Activated naive CD4-positive, alpha-beta T cell treated with anti-CD3 and anti-CD28 coated beads, Interleukin-2, amount 10 ng/mL, durations not matched to agents 7 days and 5 days (primary cell): ENCODE data around the gene RDM1.
"Not testable (repeated sequence)": the region's sequence is repeated elsewhere in the genome, so short reads cannot be mapped to it uniquely, and the experiment has no call there.

Experiments
- CTCF ChIA-PET: fragments of 350-600 bp; sonication (Branson Sonifier 250); formaldehyde crosslinking; loops from one replicate; lab custom pipeline; 2021; ENCODE audit warnings: antibody characterized with exemption; lab: Charles Lee
- DNase-seq: peaks from one replicate; pipeline ENCODE4 v3.0.0-alpha.2; 2020
- H3K27ac Mint-ChIP-seq: one replicate; pipeline ENCODE4 v1.8.0; 2021; ENCODE audit warnings: mild to moderate bottlenecking, moderate library complexity, mixed read lengths
- H3K27me3 Mint-ChIP-seq: one replicate; pipeline ENCODE4 v1.8.0; 2021; ENCODE audit warnings: mild to moderate bottlenecking, mixed read lengths
- H3K36me3 Mint-ChIP-seq: one replicate; pipeline ENCODE4 v1.8.0; 2021; ENCODE audit warnings: mixed read lengths
- H3K4me1 Mint-ChIP-seq: one replicate; pipeline ENCODE4 v1.8.0; 2021; ENCODE audit warnings: mixed read lengths
- H3K4me3 Mint-ChIP-seq: one replicate; pipeline ENCODE4 v1.8.0; 2021; ENCODE audit warnings: mild to moderate bottlenecking, moderate library complexity, mixed read lengths
- H3K9me3 Mint-ChIP-seq: one replicate; pipeline ENCODE4 v1.8.0; 2021; ENCODE audit warnings: mixed read lengths

RDM1 gene

DNA sequence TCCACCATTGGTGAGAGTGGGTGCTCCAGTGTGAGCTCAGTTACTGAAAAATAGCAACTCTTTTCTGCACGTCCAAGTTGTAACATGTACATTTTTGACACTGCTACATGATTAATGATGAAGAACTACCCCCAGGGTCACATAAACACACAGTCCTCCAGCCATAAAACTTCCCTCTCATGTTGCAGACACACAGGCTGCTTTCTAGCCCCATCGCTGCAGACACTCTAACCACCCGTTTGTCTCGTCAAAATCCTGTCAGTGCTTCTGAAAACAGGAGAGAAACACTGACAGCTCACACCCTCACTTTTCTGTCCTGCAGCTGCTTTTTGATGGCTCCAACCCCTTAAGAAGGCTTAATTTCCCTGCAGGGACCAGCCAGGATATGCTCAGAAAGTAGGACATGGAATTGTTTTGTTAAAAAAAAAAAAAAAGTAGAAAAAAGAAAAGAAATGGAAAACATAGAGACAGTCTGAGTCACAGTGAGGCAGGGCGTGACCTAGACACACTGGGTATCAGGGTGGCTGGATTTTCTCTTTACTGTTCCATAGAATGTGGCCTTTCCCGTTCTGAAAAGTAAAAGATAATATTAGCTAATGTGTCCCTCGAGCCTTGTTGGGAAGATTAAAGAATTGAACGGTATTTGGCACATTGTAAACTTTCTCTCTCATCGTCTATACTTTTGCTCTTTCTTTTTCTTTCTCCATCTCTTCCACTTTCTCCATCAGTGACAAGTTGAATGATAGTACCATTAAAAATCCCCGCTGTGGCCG is 29.7 kb downstream of the RDM1 start:
- DNase-seq, result no peak
- CTCF ChIA-PET, result interaction anchor here (1.2 kb wide), 1 partner anchor 53 kb away, joined by 3 read pairs; no protein-coding TSS in a partner anchor
- Mint-ChIP-seq H3K4me1 (peaks cover 38% of the 10 kb centered on the region), H3K4me3 (no peak overlapping the region), H3K27me3 (peaks cover 4% of the 10 kb centered on the region), H3K36me3 (no peaks in the 10 kb centered on the region), H3K9me3 (no peaks in the 10 kb centered on the region), H3K27ac (peak overlapping the region; percentile 43)

DNA sequence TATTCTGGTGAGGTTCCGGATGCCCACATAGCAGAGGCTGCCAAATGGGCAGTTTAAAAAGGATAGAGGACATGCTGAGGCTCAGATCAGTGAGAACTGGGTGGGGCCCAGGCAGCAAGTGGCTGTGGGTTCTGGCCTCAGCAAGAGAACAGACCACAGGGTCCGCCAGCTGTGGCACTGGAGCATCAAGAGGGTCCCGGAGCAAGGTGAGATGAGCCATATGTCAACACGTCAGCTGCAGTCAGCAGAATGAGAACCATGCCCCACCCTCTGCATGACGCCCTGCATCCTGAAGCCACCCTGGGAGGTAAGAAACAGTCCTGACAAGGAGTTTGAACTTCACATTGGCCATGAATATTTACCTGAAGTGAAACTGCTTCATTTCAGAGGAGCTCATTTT is 30.3 kb downstream of the RDM1 start:
- H3K36me3 Mint-ChIP-seq, result no peaks in the 10 kb centered on the region
- H3K4me3 Mint-ChIP-seq, result no peak overlapping the region
- H3K4me1 Mint-ChIP-seq, result peaks cover 43% of the 10 kb centered on the region
- no peak for DNase-seq
- H3K27me3 Mint-ChIP-seq, result peaks cover 4% of the 10 kb centered on the region
- H3K27ac Mint-ChIP-seq, result peak overlapping the region; percentile 43
- H3K9me3 Mint-ChIP-seq, result no peaks in the 10 kb centered on the region
- CTCF ChIA-PET, result no interaction called here

DNA sequence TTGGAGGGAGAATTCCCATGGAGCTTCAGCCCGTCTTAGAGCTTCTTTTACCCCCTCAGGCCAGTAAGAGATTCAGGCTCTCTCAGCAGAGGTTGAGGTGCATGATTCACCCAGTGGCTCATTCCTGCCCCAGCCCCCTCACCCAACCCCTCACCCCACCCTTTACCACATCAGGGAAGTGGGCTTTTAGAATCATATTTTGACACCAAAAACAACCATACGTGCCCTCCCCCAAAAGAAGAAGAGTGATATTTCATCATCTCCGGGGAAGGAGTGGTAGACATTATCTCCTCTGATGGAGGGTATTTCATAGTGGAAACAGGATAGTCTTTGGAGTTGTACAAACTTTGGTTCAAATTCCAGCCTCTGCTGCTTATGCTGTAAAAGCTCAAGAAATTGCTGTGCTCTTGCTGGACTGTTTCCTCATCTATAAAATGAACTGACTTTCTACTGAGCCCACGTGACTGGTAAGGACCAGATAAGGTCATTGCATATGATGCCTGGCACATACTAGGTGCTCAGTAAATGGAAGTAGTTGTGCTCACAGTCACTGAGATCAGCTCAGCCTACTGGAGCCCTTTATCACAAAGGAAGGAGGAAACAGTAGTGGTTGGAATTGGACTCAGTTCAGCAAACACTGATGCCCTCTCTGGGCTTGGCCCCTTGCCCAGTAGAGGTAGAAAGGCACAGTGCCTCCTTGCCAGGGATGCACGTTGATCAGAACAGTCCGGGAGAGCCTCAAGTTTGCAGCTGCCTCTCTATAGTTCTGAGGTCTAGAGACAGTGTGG is 32.1 kb downstream of the RDM1 start:
- no peaks in the 10 kb centered on the region for H3K36me3 Mint-ChIP-seq
- peak overlapping the region; percentile 11 for H3K4me3 Mint-ChIP-seq
- peaks cover 46% of the 10 kb centered on the region for H3K4me1 Mint-ChIP-seq
- H3K9me3 Mint-ChIP-seq, result no peaks in the 10 kb centered on the region
- CTCF ChIA-PET, result interaction anchor here (1.3 to 1.7 kb wide), 3 partner anchors 8 to 26 kb away, joined by 3 to 4 read pairs (median 3); no protein-coding TSS in a partner anchor
- peak overlapping the region; percentile 64 for H3K27ac Mint-ChIP-seq
- H3K27me3 Mint-ChIP-seq, result peaks cover 4% of the 10 kb centered on the region
- DNase-seq, result peak; percentile 39

GRCh38 chr17:35897772-35898171 is 32.8 kb downstream of the RDM1 start:
- not testable (repeated sequence) for H3K36me3 Mint-ChIP-seq, DNase-seq, H3K9me3 Mint-ChIP-seq, H3K4me3 Mint-ChIP-seq, H3K27me3 Mint-ChIP-seq
- Mint-ChIP-seq H3K4me1 (peaks cover 51% of the 10 kb centered on the region), H3K27ac (peak overlapping the region; percentile 64)
- CTCF ChIA-PET, result interaction anchor here (1.3 kb wide), 1 partner anchor 25 kb away, joined by 3 read pairs; no protein-coding TSS in a partner anchor

GRCh38 chr17:35895636-35896587 is 34.7 kb downstream of the RDM1 start:
- Mint-ChIP-seq H3K9me3 (no peaks in the 10 kb centered on the region), H3K4me1 (peaks cover 67% of the 10 kb centered on the region), H3K36me3 (no peaks in the 10 kb centered on the region), H3K27me3 (peaks cover 3% of the 10 kb centered on the region), H3K4me3 (no peak overlapping the region), H3K27ac (peak overlapping the region; percentile 78)
- peak; percentile 23 for DNase-seq
- CTCF ChIA-PET, result interaction anchor here (2.1 kb wide), 1 partner anchor 25 kb away, joined by 5 read pairs; no protein-coding TSS in a partner anchor

GRCh38 chr17:35894206-35894605 is 36.4 kb downstream of the RDM1 start:
- CTCF ChIA-PET, result no interaction called here
- Mint-ChIP-seq H3K4me3 (no peak overlapping the region), H3K27me3 (no peaks in the 10 kb centered on the region), H3K36me3 (no peaks in the 10 kb centered on the region), H3K9me3 (no peaks in the 10 kb centered on the region), H3K27ac (no peak overlapping the region), H3K4me1 (peaks cover 68% of the 10 kb centered on the region)
- DNase-seq, result no peak

DNA sequence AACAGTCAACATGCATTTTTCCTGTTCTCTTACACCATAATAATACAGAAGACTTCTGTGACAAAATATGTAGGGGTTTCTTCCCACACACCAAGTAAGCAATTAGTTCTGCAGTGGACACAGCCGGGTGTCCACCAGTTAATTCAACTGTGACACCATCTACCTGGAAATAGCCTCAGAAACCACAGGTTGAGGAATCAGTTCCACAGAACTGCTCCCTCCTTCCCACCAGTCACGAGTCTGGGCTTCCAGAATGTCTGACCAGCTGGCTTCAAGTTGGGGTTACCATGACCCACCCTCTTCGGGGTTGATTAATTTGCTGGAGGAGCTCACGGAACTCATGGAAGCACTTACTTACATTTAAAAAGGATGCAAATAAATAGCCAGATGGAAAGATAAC is 36.8 kb downstream of the RDM1 start:
- Mint-ChIP-seq H3K4me1 (peaks cover 67% of the 10 kb centered on the region), H3K27ac (no peak overlapping the region), H3K9me3 (no peaks in the 10 kb centered on the region), H3K4me3 (no peak overlapping the region), H3K27me3 (no peaks in the 10 kb centered on the region), H3K36me3 (no peaks in the 10 kb centered on the region)
- DNase-seq, result no peak
- CTCF ChIA-PET, result interaction anchor here (1.0 kb wide), 1 partner anchor 45 kb away, joined by 3 read pairs; no protein-coding TSS in a partner anchor

DNA sequence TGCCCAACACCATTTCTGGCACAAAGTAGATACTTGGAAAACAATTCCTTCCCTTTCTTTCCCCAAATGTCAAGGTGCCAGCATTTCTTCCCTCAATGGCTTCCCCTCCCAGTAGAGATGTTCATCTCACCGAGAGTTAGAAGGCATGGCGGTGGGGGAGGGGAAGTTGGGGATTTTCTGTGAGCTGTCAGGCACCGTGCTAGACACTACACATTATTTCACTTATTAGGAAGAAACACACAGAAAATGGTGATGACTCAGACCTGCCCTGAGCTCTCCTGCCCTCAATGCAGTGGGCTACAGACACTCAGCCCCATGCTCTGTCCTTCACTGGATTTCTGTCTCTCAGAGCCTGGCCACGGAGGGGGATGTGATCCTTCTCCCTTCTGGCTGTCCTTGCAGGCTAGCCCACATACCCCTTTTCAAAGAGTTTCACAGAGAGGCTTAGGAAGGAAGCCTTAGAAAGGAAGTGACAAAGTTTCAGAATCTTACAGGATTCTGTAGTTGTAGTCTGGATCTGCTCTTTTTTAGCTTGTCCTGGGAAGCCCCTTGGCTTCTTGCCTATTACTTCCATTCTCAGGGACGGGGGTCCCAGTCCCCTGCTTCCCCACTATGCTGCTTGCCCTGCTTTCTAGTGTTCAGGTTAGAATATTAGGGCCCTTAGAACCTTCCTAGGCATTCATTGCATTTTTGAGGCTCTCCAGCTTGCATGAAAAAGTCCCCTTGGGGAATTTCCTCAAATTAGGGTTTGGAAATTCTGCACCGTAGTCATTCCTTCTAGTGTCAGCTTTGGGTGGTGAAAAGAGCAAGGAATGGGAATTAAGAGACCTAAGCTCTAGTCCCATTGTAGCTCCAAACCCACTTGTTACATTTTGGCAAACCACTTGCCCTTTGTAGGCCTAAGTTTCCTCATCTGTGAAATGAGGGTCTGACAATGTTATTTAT is 38.2 kb downstream of the RDM1 start:
- DNase-seq, result peak; percentile 25
- no peaks in the 10 kb centered on the region for H3K27me3 Mint-ChIP-seq
- H3K4me1 Mint-ChIP-seq, result peaks cover 58% of the 10 kb centered on the region
- no peaks in the 10 kb centered on the region for H3K9me3 Mint-ChIP-seq
- no peaks in the 10 kb centered on the region for H3K36me3 Mint-ChIP-seq
- CTCF ChIA-PET, result no interaction called here
- no peak overlapping the region for H3K4me3 Mint-ChIP-seq
- H3K27ac Mint-ChIP-seq, result peak overlapping the region; percentile 71

- no peak for DNase-seq
Measured at GRCh38 chr17:35891269-35891668, 39.3 kb downstream of the RDM1 start.

GRCh38 chr17:35890774-35891155 is 39.8 kb downstream of the RDM1 start:
- H3K27ac Mint-ChIP-seq, result peak overlapping the region; percentile 82
- no peaks in the 10 kb centered on the region for H3K36me3 Mint-ChIP-seq
- H3K4me3 Mint-ChIP-seq, result no peak overlapping the region
- peaks cover 49% of the 10 kb centered on the region for H3K4me1 Mint-ChIP-seq
- DNase-seq, result peak; percentile 61
- no peaks in the 10 kb centered on the region for H3K27me3 Mint-ChIP-seq
- CTCF ChIA-PET, result interaction anchor here (1.6 kb wide), 1 partner anchor 8 kb away, joined by 4 read pairs; no protein-coding TSS in a partner anchor
- H3K9me3 Mint-ChIP-seq, result no peaks in the 10 kb centered on the region

More at GRCh38 chr17:35891269-35891668, 39.3 kb downstream of the RDM1 start:
- Mint-ChIP-seq H3K27me3 (no peaks in the 10 kb centered on the region), H3K27ac (peak overlapping the region; percentile 82), H3K4me3 (no peak overlapping the region), H3K36me3 (no peaks in the 10 kb centered on the region), H3K9me3 (no peaks in the 10 kb centered on the region), H3K4me1 (peaks cover 55% of the 10 kb centered on the region)
- CTCF ChIA-PET, result no interaction called here

- CTCF ChIA-PET, result interaction anchor here (1.6 kb wide), 1 partner anchor 9 kb away, joined by 4 read pairs; no protein-coding TSS in a partner anchor
- Mint-ChIP-seq H3K9me3 (no peaks in the 10 kb centered on the region), H3K4me3 (no peak overlapping the region), H3K27me3 (no peaks in the 10 kb centered on the region), H3K27ac (peak overlapping the region; percentile 82), H3K36me3 (no peaks in the 10 kb centered on the region), H3K4me1 (peaks cover 44% of the 10 kb centered on the region)
- DNase-seq, result no peak
Measured at GRCh38 chr17:35889818-35890773, 40.5 kb downstream of the RDM1 start.

DNA sequence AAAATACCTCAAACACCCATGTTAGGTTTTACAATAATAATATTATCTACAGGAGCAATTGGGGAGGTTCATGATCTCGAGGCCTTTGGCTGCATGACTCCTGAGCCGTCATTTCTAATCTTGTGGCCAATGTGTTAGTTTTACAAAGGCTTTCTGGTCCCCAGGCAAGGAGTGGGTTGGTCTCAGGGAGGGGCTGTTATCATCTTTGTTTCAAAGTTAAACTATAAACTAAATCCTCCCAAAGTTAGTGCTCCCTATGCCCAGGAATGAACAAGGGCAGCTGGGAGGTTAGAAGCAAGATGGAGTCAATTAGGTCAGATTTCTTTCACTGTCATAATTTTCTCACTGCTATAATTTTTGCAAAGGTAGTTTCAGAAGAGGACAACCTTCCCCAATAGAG is 41.3 kb downstream of the RDM1 start:
- no peak overlapping the region for H3K27ac Mint-ChIP-seq
- H3K9me3 Mint-ChIP-seq, result no peaks in the 10 kb centered on the region
- H3K27me3 Mint-ChIP-seq, result no peaks in the 10 kb centered on the region
- CTCF ChIA-PET, result interaction anchor here (1.6 kb wide), 1 partner anchor 10 kb away, joined by 4 read pairs; no protein-coding TSS in a partner anchor
- no peak for DNase-seq
- no peaks in the 10 kb centered on the region for H3K36me3 Mint-ChIP-seq
- no peak overlapping the region for H3K4me3 Mint-ChIP-seq
- peaks cover 43% of the 10 kb centered on the region for H3K4me1 Mint-ChIP-seq
